H9 (cell line): ENCODE results near the gene KAZN. TPM values are rescaled to one million over a fixed set of nuclear protein-coding genes. Genes with fewer than 3 reads are reported as not detected.

Source experiments
- DNase-seq: peaks from one replicate; pipeline ENCODE4 v3.0.0-alpha.2; 2017
- H2AFZ ChIP-seq: one replicate; pipeline ENCODE4 v1.6.1; 2013; ENCODE audit warnings: mild to moderate bottlenecking, low read length, control low read depth, moderate library complexity
- H2AK5ac ChIP-seq: 2 replicates; pipeline ENCODE4 v1.6.1; 2013; ENCODE audit warnings: low read length, control low read depth, mixed read lengths; ENCODE audit not compliant: insufficient read length
- H2BK120ac ChIP-seq: one replicate; pipeline ENCODE4 v1.6.1; 2013; ENCODE audit warnings: low read depth, mild to moderate bottlenecking, low read length, control low read depth, inconsistent platforms; ENCODE audit not compliant: poor library complexity, severe bottlenecking
- H2BK12ac ChIP-seq: 2 replicates; pipeline ENCODE4 v1.6.1; 2013; ENCODE audit warnings: low read length, control low read depth, mixed read lengths, low read depth; ENCODE audit not compliant: insufficient read length
- H2BK15ac ChIP-seq: 2 replicates; pipeline ENCODE4 v1.6.1; 2013; ENCODE audit warnings: low read depth, low read length, control low read depth
- H2BK20ac ChIP-seq: one replicate; pipeline ENCODE4 v1.6.1; 2013; ENCODE audit warnings: low read depth, mild to moderate bottlenecking, low read length, control low read depth, inconsistent platforms; ENCODE audit not compliant: poor library complexity, severe bottlenecking
- H2BK5ac ChIP-seq: 2 replicates; pipeline ENCODE4 v1.6.1; 2013; ENCODE audit warnings: low read length, control low read depth, mixed read lengths; ENCODE audit not compliant: insufficient read length
- H3K14ac ChIP-seq: 2 replicates; pipeline ENCODE4 v1.6.1; 2013; ENCODE audit warnings: low read length, control low read depth; ENCODE audit not compliant: insufficient read depth
- H3K18ac ChIP-seq: 2 replicates; pipeline ENCODE4 v1.6.1; 2013; ENCODE audit warnings: low read depth, mild to moderate bottlenecking, mixed read lengths, low read length, control low read depth; ENCODE audit not compliant: insufficient read length
- H3K23ac ChIP-seq: 2 replicates; pipeline ENCODE4 v1.6.1; 2013; ENCODE audit warnings: low read length, control low read depth, mixed read lengths, low read depth; ENCODE audit not compliant: insufficient read length
- H3K23me2 ChIP-seq: 2 replicates; pipeline ENCODE4 v1.6.1; 2013; ENCODE audit warnings: low read depth, mild to moderate bottlenecking, mixed read lengths, low read length, control low read depth; ENCODE audit not compliant: insufficient read length, poor library complexity, severe bottlenecking
- H3K27ac ChIP-seq: 2 replicates; pipeline ENCODE4 v1.5.1; 2013; ENCODE audit warnings: low read length, control low read depth, mixed read lengths, low read depth; ENCODE audit not compliant: insufficient read length
- H3K27me3 ChIP-seq: 2 replicates; pipeline ENCODE4 v1.6.1; 2013; ENCODE audit warnings: low read length, control low read depth, inconsistent platforms; ENCODE audit not compliant: insufficient read depth
- H3K4ac ChIP-seq: 2 replicates; pipeline ENCODE4 v1.6.1; 2013; ENCODE audit warnings: low read depth, mild to moderate bottlenecking, control low read depth, inconsistent platforms, low read length, moderate library complexity
- H3K4me1 ChIP-seq: 2 replicates; pipeline ENCODE4 v1.6.1; 2013; ENCODE audit warnings: low read length, control low read depth, inconsistent platforms; ENCODE audit not compliant: insufficient read depth
- H3K4me2 ChIP-seq: 2 replicates; pipeline ENCODE4 v1.6.1; 2013; ENCODE audit warnings: low read length, control low read depth, mixed read lengths; ENCODE audit not compliant: insufficient read length, insufficient read depth
- H3K56ac ChIP-seq: 2 replicates; pipeline ENCODE4 v1.6.1; 2013; ENCODE audit warnings: low read depth, mild to moderate bottlenecking, mixed read lengths, low read length, control low read depth; ENCODE audit not compliant: insufficient read length
- H3K79me1 ChIP-seq: 2 replicates; pipeline ENCODE4 v1.6.1; 2013; ENCODE audit warnings: low read depth, mild to moderate bottlenecking, moderate library complexity, low read length, control low read depth, inconsistent platforms; ENCODE audit not compliant: insufficient read depth, poor library complexity, severe bottlenecking
- H3K79me2 ChIP-seq: 2 replicates; pipeline ENCODE4 v1.6.1; 2013; ENCODE audit warnings: low read length, control low read depth, inconsistent platforms; ENCODE audit not compliant: insufficient read depth
- H3K9ac ChIP-seq: 2 replicates; pipeline ENCODE4 v1.6.1; 2013; ENCODE audit warnings: low read length, control low read depth, mixed read lengths; ENCODE audit not compliant: insufficient read length; ENCODE audit errors: extremely low read depth
- H3K9me3 ChIP-seq: one replicate; pipeline ENCODE4 v1.6.1; 2013; ENCODE audit warnings: low read depth, low read length, inconsistent platforms; ENCODE audit not compliant: control insufficient read depth
- H3T11ph ChIP-seq: one replicate; pipeline ENCODE4 v1.6.1; 2013; ENCODE audit warnings: mild to moderate bottlenecking, low read length, control low read depth, inconsistent platforms
- H4K20me1 ChIP-seq: one replicate; pipeline ENCODE4 v1.6.1; 2013; ENCODE audit not compliant: control insufficient read depth, insufficient read length, insufficient read depth
- H4K5ac ChIP-seq: 2 replicates; pipeline ENCODE4 v1.6.1; 2013; ENCODE audit warnings: low read depth, mild to moderate bottlenecking, mixed read lengths, low read length, control low read depth; ENCODE audit not compliant: insufficient read length
- H4K8ac ChIP-seq: replicated peaks from 2 replicates; pipeline ENCODE4 v1.6.1; 2013; ENCODE audit warnings: low read length, control low read depth, mixed read lengths, low read depth; ENCODE audit not compliant: insufficient read length
- H4K91ac ChIP-seq: 2 replicates; pipeline ENCODE4 v1.6.1; 2013; ENCODE audit warnings: low read depth, mild to moderate bottlenecking, moderate library complexity, mixed read lengths, low read length, control low read depth; ENCODE audit not compliant: insufficient read length
- H3K27ac Mint-ChIP-seq, 3 experiments: 2 replicates in 2 of 3; 3 replicates in 1 of 3; pipeline ENCODE4 v1.8.0; 2020 to 2021; ENCODE audit warnings: mixed read lengths in 3 of 3, mild to moderate bottlenecking in 1 of 3, moderate library complexity in 1 of 3
- H3K27me3 Mint-ChIP-seq: 2 replicates; pipeline ENCODE4 v1.8.0; 2021; ENCODE audit warnings: low read depth, mild to moderate bottlenecking, moderate library complexity, mixed read lengths
- H3K36me3 Mint-ChIP-seq, 3 experiments: 2 replicates in 2 of 3; 3 replicates in 1 of 3; pipeline ENCODE4 v1.8.0; 2020 to 2021; ENCODE audit warnings: low read depth in 3 of 3, mixed read lengths in 3 of 3; ENCODE audit not compliant: insufficient read depth in 1 of 3
- H3K4me1 Mint-ChIP-seq, 2 experiments: 2 replicates each; pipeline ENCODE4 v1.8.0; 2020; ENCODE audit warnings: mixed read lengths in 2 of 2
- H3K4me3 Mint-ChIP-seq, 2 experiments: 2 replicates in 1 of 2; 3 replicates in 1 of 2; pipeline ENCODE4 v1.8.0; 2020 to 2021; ENCODE audit warnings: mild to moderate bottlenecking in 2 of 2, mixed read lengths in 2 of 2, moderate library complexity in 1 of 2
- H3K9me3 Mint-ChIP-seq, 2 experiments: 2 replicates in 1 of 2; 3 replicates in 1 of 2; pipeline ENCODE4 v1.8.0; 2020; ENCODE audit warnings: mild to moderate bottlenecking in 2 of 2, mixed read lengths in 2 of 2, moderate library complexity in 1 of 2
- WGBS: extraction: QIAGEN DNeasy Blood & Tissue Kit; methylation state at CpG from one replicate; pipeline ENCODE4 v1.1.7; 2013; ENCODE audit warnings: missing lambda C conversion rate, low lambda C conversion rate, mixed read lengths; ENCODE audit not compliant: insufficient read length; ENCODE audit errors: extremely low coverage; 5-methylcytosine and 5-hydroxymethylcytosine counted together
- total RNA-seq: library from RNA; stranded (reverse); gene quantifications from 2 replicates; pipeline ENCODE4 v1.2.1, GENCODE V29; 2021
- TF ChIP-seq, protein P1 (sequence below): fragments of 200-600 bp; sonication (generic); conservative IDR thresholded peaks from 3 replicates; pipeline ENCODE4 v1.8.0; 2021; ENCODE audit warnings: antibody characterized with exemption, mild to moderate bottlenecking

The KAZN gene
- total RNA-seq, 1 experiment from 2014 or later = 7.6 TPM

DNA sequence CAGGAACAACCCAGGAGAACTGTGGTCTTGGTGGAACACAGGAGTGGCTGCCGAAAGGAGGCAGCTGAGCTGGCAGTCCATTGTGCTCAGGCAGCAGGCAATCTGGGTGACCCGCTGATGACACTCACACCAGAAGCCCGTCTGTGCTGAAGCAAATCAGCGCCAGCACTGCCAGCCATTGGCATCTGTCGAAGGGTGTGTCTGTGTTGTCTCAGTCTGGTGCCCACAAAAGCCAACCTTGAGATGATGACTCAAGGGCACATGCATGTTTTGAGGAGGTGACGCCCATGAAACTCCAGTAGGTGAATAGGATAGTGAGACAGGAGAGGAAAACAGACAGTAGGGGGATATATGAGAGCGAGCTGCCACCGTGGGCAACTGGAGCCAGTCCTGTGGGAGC, 167.3 kb downstream of the KAZN start:
- Histone ChIP-seq H2BK20ac (no peak overlapping the region), H3K9me3 (no peaks in the 10 kb centered on the region), H2AK5ac (no peak overlapping the region), H3K23me2 (no peaks in the 10 kb centered on the region), H4K91ac (no peak overlapping the region), H3K23ac (no peak overlapping the region), H3K14ac (no peak overlapping the region; the same call in 1 of the 2 replicates), H3K9ac (no peak overlapping the region), H3K56ac (no peak overlapping the region), H4K8ac (no peak overlapping the region), H3K79me1 (no peaks in the 10 kb centered on the region), H3K4me2 (no peak overlapping the region), H2BK12ac (no peak overlapping the region), H2BK15ac (no peak overlapping the region), H4K20me1 (no peaks in the 10 kb centered on the region), H3T11ph (no peak overlapping the region), H3K18ac (no peak overlapping the region), H2AFZ (no peak overlapping the region), H3K27ac (no peak overlapping the region), H2BK120ac (no peak overlapping the region), H3K4me1 (peaks cover 14% of the 10 kb centered on the region; the same call in 1 of the 2 replicates), H4K5ac (no peak overlapping the region), H2BK5ac (no peak overlapping the region), H3K79me2 (no peaks in the 10 kb centered on the region), H3K4ac (no peak overlapping the region), H3K27me3 (no peaks in the 10 kb centered on the region)
- DNase-seq = no peak
- H3K27me3 Mint-ChIP-seq = peaks cover 3% of the 10 kb centered on the region
- no peak overlapping the region for H3K4me3 Mint-ChIP-seq
- H3K4me1 Mint-ChIP-seq = peaks cover 67% of the 10 kb centered on the region in 2 experiments
- H3K9me3 Mint-ChIP-seq = peaks cover 4 to 7% of the 10 kb centered on the region in 2 experiments; a peak in 3 of 5 replicates
- no CpG with 5 or more reads among the region's 8 CpGs for WGBS
- TF ChIP-seq, protein P1, sequence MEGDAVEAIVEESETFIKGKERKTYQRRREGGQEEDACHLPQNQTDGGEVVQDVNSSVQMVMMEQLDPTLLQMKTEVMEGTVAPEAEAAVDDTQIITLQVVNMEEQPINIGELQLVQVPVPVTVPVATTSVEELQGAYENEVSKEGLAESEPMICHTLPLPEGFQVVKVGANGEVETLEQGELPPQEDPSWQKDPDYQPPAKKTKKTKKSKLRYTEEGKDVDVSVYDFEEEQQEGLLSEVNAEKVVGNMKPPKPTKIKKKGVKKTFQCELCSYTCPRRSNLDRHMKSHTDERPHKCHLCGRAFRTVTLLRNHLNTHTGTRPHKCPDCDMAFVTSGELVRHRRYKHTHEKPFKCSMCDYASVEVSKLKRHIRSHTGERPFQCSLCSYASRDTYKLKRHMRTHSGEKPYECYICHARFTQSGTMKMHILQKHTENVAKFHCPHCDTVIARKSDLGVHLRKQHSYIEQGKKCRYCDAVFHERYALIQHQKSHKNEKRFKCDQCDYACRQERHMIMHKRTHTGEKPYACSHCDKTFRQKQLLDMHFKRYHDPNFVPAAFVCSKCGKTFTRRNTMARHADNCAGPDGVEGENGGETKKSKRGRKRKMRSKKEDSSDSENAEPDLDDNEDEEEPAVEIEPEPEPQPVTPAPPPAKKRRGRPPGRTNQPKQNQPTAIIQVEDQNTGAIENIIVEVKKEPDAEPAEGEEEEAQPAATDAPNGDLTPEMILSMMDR = no peak
- H3K27ac Mint-ChIP-seq = no peak overlapping the region
- peaks cover 0 to 10% (median 3%) of the 10 kb centered on the region in 3 experiments; a peak in 4 of 7 replicates for H3K36me3 Mint-ChIP-seq
